Measurements from ENCODE around the gene SLITRK6.
"Not testable (repeated sequence)": the region's sequence is repeated elsewhere in the genome, so short reads cannot be mapped to it uniquely, and the experiment has no call there.

The SLITRK6 gene

GRCh38 chr13:85785205-85785604 lies 14.0 kb downstream of the SLITRK6 start:
- no peak overlapping the region for H3K27ac ChIP-seq
- no peak overlapping the region for H3K4me3 ChIP-seq
- no peak for DNase-seq (ENCODE audit: low spot score)
- no peak for TF ChIP-seq CTCF (IDR thresholded peaks at IDR 0.05)

- no peak overlapping the region for H3K27ac ChIP-seq
- DNase-seq (ENCODE audit: low spot score): no peak
- H3K4me3 ChIP-seq: no peak overlapping the region
- no peak for TF ChIP-seq CTCF (IDR thresholded peaks at IDR 0.05)
Observed at GRCh38 chr13:85772367-85772766, 26.9 kb downstream of the SLITRK6 start.

GRCh38 chr13:85771856-85772255 lies 27.4 kb downstream of the SLITRK6 start:
- TF ChIP-seq CTCF (IDR thresholded peaks at IDR 0.05): no peak
- no peak overlapping the region for H3K27ac ChIP-seq
- DNase-seq (ENCODE audit: low spot score): no peak
- no peak overlapping the region for H3K4me3 ChIP-seq

GRCh38 chr13:85768946-85769345 lies 30.3 kb downstream of the SLITRK6 start:
- no peak for DNase-seq (ENCODE audit: low spot score)
- no peak overlapping the region for H3K27ac ChIP-seq
- H3K4me3 ChIP-seq: no peak overlapping the region
- TF ChIP-seq CTCF (IDR thresholded peaks at IDR 0.05): no peak

- no peak overlapping the region for H3K4me3 ChIP-seq
- no peak overlapping the region for H3K27ac ChIP-seq
- DNase-seq (ENCODE audit: low spot score): no peak
- no peak for TF ChIP-seq CTCF (IDR thresholded peaks at IDR 0.05)
Observed at GRCh38 chr13:85755123-85755522, 44.1 kb downstream of the SLITRK6 start.

- not testable (repeated sequence) for H3K4me3 ChIP-seq; DNase-seq (ENCODE audit: low spot score); H3K27ac ChIP-seq
Observed at GRCh38 chr13:85743201-85743770, 55.9 kb downstream of the SLITRK6 start.

Data from coronary artery (tissue), 2 donors.